Stimulated activated naive CD8-positive, alpha-beta T cell treated with anti-CD3 and anti-CD28 coated beads, Interleukin-15, amount 100 ng/mL, for 72 hours (primary cell): ENCODE data around the gene CPED1.
"Not testable (repeated sequence)": the region's sequence is repeated elsewhere in the genome, so short reads cannot be mapped to it uniquely, and the experiment has no call there.

Experiments used
- ATAC-seq: fragments of 150-1000 bp; cut with Tn5 transposase; 2 replicates; pipeline ENCODE4 v1.10.0; 2021; ENCODE audit warnings: mild to moderate bottlenecking, moderate library complexity
- DNase-seq, 2 donors: peaks; one replicate each; pipeline ENCODE4 v3.0.0; 2021 to 2022
- H3K27ac Mint-ChIP-seq, 2 donors: one replicate each; pipeline ENCODE4 v1.8.0; 2022; ENCODE audit warnings: mild to moderate bottlenecking in 2 of 2, mixed read lengths in 2 of 2, moderate library complexity in 2 of 2
- H3K27me3 Mint-ChIP-seq: one replicate; pipeline ENCODE4 v1.8.0; 2022; ENCODE audit warnings: mixed read lengths
- H3K4me1 Mint-ChIP-seq: one replicate; pipeline ENCODE4 v1.8.0; 2022; ENCODE audit warnings: mild to moderate bottlenecking, mixed read lengths
- H3K4me3 Mint-ChIP-seq, 2 donors: one replicate each; pipeline ENCODE4 v1.8.0; 2022; ENCODE audit warnings: mild to moderate bottlenecking in 2 of 2, mixed read lengths in 2 of 2, moderate library complexity in 1 of 2
- H3K9me3 Mint-ChIP-seq, 2 donors: one replicate each; pipeline ENCODE4 v1.8.0; 2022; ENCODE audit warnings: mixed read lengths in 2 of 2

Gene CPED1

DNA sequence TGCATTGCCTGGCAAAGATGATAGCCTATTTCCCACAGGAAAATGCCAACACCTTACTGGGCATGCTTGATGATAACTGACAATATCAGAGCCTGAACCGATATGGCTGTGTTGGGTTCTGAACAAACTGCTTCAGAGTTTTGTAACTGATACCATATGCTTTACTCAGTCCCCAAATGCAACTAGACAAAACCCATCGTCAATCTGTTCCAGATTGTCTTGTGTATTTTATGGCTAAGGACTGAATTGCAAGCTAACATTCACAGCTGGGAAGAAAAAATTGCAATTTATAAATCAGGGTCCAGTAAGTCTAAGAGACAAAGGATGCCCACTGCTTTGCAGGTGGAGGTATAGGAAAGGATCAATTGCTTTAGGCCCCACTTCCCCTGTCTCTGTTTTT, 223.5 kb downstream of the CPED1 start:
- H3K9me3 Mint-ChIP-seq = no peaks in the 10 kb centered on the region
- H3K4me3 Mint-ChIP-seq = no peak overlapping the region
- DNase-seq (no peak), ATAC-seq (no peak)
- no peak overlapping the region for H3K27ac Mint-ChIP-seq
- no peaks in the 10 kb centered on the region for H3K4me1 Mint-ChIP-seq
- no peaks in the 10 kb centered on the region for H3K27me3 Mint-ChIP-seq

DNA sequence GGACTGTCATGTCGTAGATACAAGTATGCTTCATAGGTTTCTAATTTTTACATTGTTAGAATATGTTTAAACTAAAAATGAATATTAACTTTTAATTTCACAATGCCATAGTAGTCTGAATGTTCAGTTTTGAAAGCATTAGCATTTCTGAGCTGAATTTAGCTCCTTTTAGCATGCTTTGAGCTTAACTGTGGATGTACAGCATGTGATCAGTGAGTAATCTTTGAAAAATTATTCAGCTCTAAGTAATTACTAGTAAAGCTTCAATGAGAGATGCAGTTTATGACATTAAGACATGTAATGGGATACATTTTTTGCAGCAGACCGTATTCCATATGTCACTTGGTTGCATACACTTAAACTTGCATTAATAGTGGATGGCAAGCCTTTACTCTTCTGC, 226.1 kb downstream of the CPED1 start:
- Mint-ChIP-seq H3K27ac (no peak overlapping the region), H3K4me3 (no peak overlapping the region), H3K27me3 (no peaks in the 10 kb centered on the region), H3K9me3 (no peaks in the 10 kb centered on the region), H3K4me1 (no peaks in the 10 kb centered on the region)
- ATAC-seq = no peak
- no peak for DNase-seq

DNA sequence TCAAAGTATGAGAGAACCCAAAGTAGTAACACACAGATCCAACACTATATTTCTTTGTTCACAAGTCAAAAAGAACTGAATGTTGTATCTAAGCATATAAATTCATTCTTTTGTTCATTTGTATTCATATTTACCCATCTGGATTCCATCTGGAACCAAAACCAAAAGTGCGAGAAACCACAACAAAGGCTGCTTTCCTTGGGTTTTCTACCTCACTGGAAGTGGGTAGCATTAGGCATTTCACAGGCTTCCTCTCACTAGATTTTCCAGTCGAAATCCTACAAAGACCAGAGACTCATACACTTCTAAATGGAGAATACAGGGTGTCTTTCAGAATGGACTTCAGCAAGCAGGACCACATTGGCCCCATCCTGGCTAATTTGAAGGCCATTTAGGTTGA, 230.5 kb downstream of the CPED1 start:
- Mint-ChIP-seq H3K4me1 (no peaks in the 10 kb centered on the region), H3K4me3 (no peak overlapping the region), H3K9me3 (peaks cover 1 to 4% of the 10 kb centered on the region in 2 donors), H3K27ac (no peak overlapping the region), H3K27me3 (peaks cover 8% of the 10 kb centered on the region)
- DNase-seq = no peak
- ATAC-seq = no peak

DNA sequence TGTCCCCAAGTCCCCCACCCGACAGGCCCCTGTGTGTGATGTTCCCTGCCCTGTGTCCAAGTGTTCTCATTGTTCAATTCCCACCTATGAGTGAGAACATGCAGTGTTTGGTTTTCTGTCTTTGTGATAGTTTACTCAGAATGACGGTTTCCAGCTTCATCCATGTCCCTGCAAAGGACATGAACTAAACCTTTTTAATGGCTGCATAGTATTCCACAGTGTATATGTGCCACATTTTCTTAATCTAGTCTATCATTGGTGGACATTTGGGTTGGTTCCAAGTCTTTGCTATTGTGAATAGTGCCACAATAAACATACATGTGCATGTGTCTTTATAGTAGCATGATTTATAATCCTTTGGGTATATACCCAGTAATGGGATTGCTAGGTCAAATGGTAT, 232.6 kb downstream of the CPED1 start:
- H3K4me1 Mint-ChIP-seq, H3K4me3 Mint-ChIP-seq: not testable (repeated sequence)

DNA sequence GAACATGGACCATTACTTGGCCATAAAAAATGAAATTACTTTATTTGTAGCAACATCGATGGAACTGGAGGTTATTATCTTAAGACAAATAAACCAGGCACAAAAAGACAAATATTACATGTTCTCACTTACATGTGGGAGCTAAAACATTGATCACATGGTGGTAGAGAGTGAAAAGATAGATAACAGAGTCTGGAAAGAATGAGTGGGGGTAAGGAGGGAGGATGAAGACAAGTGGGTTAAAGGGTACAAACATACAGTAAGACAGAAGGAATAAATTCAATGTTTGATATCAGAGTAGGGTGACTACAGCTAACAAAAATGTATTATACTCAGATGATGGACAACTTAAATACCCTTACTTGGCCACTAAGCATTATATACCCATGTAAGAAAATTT, 240.3 kb downstream of the CPED1 start:
- DNase-seq (no peak), ATAC-seq (no peak)
- Mint-ChIP-seq H3K9me3 (peaks cover 4 to 6% of the 10 kb centered on the region in 2 donors), H3K27ac (no peak overlapping the region), H3K4me1 (no peaks in the 10 kb centered on the region), H3K4me3 (no peak overlapping the region), H3K27me3 (peaks cover 21% of the 10 kb centered on the region)

More for the DNA sequence above, 232.6 kb downstream of the CPED1 start:
- H3K9me3 Mint-ChIP-seq, H3K27me3 Mint-ChIP-seq, DNase-seq, ATAC-seq, H3K27ac Mint-ChIP-seq: not testable (repeated sequence)

DNA sequence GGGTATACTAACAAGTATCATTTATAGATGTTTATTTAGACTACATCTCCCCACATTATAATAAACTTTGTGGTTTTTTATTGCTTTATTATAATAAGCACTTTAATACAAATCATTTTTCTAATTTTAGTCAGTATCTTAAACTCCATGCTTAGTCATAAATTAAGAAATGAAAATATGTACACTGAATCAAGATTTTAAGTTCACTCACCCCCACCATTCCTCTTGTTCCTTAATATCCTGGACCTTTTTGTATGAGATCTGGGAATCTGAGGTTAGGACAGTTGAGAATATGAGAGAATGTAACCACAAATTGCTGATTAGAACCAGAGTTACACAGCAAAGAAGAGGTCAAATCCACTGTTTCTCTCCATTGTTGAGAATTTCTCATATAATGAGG, 246.7 kb downstream of the CPED1 start:
- Mint-ChIP-seq H3K27ac (no peak overlapping the region), H3K4me1 (no peaks in the 10 kb centered on the region), H3K4me3 (no peak overlapping the region), H3K27me3 (peaks cover 15% of the 10 kb centered on the region), H3K9me3 (no peaks in the 10 kb centered on the region)
- no peak for ATAC-seq
- no peak for DNase-seq

DNA sequence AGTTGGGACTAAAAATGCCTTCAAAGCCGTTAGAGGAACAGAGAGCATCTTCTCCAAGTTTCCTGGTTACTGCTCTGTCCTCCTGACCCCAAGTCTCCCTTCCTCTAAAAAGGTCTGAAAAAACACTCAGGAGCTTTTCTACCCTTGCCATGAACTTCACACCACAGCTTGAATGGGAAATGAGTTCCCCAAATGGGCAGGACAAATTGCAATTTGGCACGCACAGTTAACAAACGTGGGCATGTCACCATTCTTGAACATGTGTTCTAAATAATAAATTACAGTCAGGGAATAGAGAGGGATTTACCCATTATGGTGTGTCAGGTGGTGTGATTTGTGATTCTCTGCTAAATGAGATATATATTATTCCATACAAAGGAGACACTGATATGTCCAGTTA, 249.1 kb downstream of the CPED1 start:
- H3K27ac Mint-ChIP-seq = no peak overlapping the region
- ATAC-seq (no peak), DNase-seq (no peak)
- no peaks in the 10 kb centered on the region for H3K9me3 Mint-ChIP-seq
- H3K4me1 Mint-ChIP-seq = no peaks in the 10 kb centered on the region
- no peak overlapping the region for H3K4me3 Mint-ChIP-seq
- H3K27me3 Mint-ChIP-seq = no peaks in the 10 kb centered on the region

DNA sequence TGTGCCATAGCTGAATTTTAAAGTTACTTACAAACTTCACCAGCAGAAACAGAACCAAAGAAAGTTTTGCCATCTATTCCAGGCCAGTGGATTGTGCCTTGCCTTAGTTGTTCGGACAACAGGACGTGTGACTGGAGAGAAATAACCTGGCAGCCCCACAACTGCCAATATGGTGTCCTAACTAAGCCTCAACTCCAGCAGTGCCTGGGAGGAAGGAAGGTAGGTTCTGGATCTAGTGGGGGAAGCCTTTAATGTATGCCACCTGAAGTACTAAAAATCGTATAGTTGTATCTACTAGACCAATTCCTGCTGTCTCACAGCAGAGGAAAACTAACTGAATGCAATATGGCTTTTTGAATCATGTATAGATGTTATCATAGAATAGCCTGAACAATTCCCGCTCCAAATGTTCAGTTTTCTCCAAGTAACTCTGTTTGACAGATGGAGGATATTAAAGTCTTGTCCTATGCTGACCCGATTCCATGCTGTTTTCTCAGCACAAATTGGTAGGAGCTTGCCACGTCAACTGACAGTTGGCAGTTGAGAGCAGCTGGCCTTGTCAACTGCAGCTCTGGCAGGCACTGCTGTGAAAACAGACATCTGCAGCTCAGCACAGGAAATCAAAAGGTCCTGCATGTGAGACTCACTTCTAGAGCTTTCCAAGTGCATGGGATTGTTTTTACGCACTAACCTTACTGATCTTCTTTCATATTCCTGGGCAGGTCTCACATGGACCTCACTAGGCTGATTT, 255.8 kb downstream of the CPED1 start:
- Mint-ChIP-seq H3K4me3 (no peak overlapping the region), H3K9me3 (peaks cover 9 to 32% of the 10 kb centered on the region in 2 donors), H3K27me3 (no peaks in the 10 kb centered on the region), H3K27ac (no peak overlapping the region), H3K4me1 (no peaks in the 10 kb centered on the region)
- ATAC-seq = no peak
- no peak for DNase-seq

DNA sequence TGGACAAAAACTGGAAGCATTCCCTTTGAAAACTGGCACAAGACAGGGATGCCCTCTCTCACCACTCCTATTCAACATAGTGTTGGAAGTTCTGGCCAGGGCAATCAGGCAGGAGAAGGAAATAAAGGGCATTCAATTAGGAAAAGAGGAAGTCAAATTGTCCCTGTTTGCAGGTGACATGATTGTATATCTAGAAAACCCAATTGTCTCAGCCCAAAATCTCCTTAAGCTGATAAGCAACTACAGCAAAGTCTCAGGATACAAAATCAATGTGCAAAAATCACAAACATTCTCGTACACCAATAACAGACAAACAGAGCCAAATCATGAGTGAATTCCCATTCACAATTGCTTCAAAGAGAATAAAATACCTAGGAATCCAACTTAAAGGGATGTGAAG, 262.9 kb downstream of the CPED1 start:
- not testable (repeated sequence) for H3K27ac Mint-ChIP-seq, DNase-seq, H3K4me1 Mint-ChIP-seq, ATAC-seq, H3K4me3 Mint-ChIP-seq
- H3K27me3 Mint-ChIP-seq = peaks cover 13% of the 10 kb centered on the region
- peaks cover 9 to 36% of the 10 kb centered on the region in 2 donors for H3K9me3 Mint-ChIP-seq

DNA sequence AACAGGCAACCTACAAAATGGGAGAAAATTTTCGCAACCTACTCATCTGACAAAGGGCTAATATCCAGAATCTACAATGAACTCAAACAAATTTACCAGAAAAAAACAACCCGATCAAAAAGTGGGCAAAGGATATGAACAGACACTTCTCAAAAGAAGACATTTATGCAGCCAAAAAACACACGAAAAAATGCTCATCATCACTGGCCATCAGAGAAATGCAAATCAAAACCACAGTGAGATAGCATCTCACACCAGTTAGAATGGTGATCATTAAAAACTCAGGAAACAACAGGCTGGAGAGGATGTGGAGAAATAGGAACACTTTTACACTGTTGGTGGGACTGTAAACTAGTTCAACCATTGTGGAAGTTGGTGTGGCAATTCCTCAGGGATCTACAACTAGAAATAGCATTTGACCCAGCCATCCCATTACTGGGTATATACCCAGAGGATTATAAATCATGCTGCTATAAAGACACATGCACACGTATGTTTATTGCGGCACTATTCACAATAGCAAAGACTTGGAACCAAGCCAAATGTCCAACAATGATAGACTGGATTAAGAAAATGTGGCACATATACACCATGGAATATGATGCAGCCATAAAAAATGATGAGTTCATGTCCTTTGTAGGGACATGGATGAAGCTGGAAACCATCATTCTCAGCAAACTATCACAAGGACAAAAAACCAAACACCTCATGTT, 264.2 kb downstream of the CPED1 start:
- H3K4me3 Mint-ChIP-seq, H3K27ac Mint-ChIP-seq, ATAC-seq, DNase-seq, H3K4me1 Mint-ChIP-seq: not testable (repeated sequence)
- peaks cover 13% of the 10 kb centered on the region for H3K27me3 Mint-ChIP-seq
- peaks cover 6 to 23% of the 10 kb centered on the region in 2 donors for H3K9me3 Mint-ChIP-seq

DNA sequence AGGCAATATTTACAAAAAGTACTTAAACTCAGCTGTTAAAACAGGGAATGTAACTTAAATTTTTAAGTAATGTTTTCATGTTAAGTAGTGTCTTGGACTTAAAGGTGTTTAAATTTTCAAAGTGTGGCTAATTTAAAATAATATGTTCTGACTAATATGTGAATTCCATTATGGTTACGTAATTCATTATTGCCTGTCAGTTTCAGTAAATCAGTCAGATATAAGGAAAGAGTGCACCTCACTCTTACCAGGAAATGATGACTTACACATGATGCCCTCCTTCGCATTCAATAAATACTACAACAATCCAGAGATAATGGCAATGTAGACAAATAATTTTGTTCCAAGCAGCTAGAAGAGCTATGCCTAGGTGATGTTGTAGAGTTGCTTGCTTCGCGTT, 271.3 kb downstream of the CPED1 start:
- Mint-ChIP-seq H3K27me3 (peaks cover 10% of the 10 kb centered on the region), H3K9me3 (no peaks in the 10 kb centered on the region), H3K4me1 (no peaks in the 10 kb centered on the region), H3K27ac (no peak overlapping the region), H3K4me3 (no peak overlapping the region)
- ATAC-seq (no peak), DNase-seq (no peak)

DNA sequence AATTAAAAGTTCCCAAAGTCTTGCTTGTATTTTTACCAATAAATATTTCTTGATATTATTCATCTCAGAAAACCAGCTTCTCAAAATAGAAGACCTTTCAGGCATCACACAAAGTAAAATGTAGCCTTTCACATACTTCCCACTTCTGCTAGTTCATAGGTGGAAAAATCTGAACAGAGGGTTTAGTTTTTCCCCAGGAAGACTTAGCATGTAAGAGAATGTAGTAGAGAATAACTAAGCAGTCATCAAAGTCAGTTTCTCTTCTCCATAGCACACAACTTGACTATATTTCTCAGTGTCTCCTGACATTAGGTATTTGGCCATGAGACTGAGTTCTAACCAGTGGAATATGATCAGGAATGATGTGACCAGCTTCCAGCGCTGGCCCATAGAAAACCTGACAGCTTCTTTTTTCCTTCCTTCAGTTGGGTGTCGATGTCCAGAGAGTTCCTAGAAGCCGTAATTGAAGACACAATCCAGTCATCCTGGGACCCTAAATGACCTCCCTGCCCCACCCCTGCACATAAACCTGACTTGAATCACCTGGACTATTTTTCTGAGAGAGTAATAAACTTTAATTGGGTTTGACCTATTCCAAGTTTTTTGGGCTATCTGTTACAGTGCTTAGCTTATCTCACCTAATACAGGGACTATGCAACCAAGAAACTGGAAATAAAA, 272.8 kb downstream of the CPED1 start:
- no peaks in the 10 kb centered on the region for H3K9me3 Mint-ChIP-seq
- DNase-seq (no peak), ATAC-seq (no peak)
- no peak overlapping the region for H3K4me3 Mint-ChIP-seq
- no peaks in the 10 kb centered on the region for H3K4me1 Mint-ChIP-seq
- peaks cover 20% of the 10 kb centered on the region for H3K27me3 Mint-ChIP-seq
- no peak overlapping the region for H3K27ac Mint-ChIP-seq

DNA sequence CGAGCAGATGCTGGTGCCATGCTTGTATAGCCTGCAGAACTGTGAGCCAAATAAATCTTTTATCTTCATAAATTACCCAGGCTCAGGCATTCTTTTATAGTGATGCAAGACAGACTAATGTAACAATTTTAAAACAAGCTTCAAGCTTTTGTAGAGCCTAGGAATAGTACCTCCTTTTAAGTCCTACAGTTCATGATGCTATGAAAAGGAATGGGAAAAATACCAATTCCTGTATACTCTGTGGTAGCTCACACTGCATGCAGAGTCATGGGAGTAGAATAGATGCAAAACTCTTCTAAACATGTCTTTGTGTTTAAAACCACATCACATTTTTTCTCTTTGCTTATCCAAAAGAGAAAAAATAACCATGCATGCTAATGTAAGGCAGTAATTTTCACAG, 273.7 kb downstream of the CPED1 start:
- DNase-seq (no peak), ATAC-seq (no peak)
- Mint-ChIP-seq H3K4me1 (no peaks in the 10 kb centered on the region), H3K27me3 (peaks cover 20% of the 10 kb centered on the region), H3K9me3 (no peaks in the 10 kb centered on the region), H3K4me3 (no peak overlapping the region), H3K27ac (no peak overlapping the region)

DNA sequence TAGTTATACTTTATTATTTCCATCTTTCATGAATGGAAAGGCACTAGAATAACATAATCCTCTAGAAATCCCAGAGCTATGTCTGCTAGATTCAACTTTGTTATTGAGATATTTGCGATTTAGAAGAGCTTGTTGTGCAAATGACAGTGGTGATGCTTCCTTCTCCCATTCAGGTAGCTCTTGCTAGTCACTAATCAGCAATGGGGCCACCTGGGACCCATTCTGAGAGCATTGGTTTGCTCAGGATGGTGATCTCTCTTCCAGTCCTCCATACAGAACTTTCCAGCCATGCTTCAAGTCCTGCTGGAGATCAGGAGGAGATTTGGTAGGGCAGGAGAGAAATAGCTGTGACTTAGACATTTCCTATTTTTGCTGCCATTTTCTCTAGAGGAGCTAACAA, 274.5 kb downstream of the CPED1 start:
- Mint-ChIP-seq H3K4me1 (no peaks in the 10 kb centered on the region), H3K27me3 (peaks cover 20% of the 10 kb centered on the region), H3K27ac (no peak overlapping the region), H3K4me3 (no peak overlapping the region), H3K9me3 (no peaks in the 10 kb centered on the region)
- ATAC-seq (no peak), DNase-seq (no peak)

DNA sequence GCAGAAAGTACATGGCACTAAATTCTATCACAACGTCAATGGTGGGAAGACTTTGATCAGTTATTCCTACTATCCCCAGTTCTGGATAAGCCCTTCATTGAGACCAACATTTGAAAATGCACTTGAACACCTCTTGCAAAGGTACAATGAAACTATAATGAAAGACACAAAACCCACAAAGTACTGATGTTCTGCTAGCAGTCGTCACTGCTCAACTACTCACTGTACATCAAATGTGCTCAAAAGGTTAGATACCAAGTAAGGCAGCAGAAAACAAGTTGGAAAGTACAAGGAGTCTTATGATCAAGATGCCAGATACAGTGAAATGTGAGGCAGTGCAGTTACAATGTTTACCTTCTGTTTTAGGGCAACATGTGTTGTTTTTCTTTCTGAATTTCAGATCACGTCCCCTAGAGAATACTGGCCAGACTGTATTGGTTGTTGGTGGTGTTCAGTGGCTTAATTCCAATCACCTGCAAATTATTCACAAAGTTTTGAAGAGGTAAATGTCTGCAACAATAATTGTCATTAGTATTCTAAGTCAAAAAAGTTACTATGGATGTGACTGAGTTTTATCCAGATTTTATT, 277.9 kb downstream of the CPED1 start:
- Mint-ChIP-seq H3K27me3 (peaks cover 26% of the 10 kb centered on the region), H3K4me1 (no peaks in the 10 kb centered on the region), H3K9me3 (no peaks in the 10 kb centered on the region), H3K27ac (no peak overlapping the region), H3K4me3 (no peak overlapping the region)
- no peak for DNase-seq
- no peak for ATAC-seq

DNA sequence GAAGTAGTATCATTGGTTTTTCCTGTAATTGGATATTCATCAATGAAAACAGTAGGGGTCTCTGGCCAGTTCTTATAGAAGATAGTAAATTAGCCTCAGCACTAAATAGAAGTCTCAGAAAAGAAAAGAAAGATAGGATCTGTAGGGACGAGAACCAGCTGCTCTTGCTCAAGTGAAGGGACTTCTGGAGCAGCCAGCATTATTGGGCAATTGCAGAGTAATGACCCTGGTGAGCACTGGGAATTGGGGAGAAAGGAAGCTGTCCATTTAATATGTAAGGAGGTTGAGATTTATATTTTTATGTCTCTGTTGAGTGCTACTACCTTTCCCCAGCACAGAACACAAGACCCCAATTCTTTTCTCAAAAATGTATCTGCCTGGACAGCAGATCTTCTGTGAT, 279.1 kb downstream of the CPED1 start:
- Mint-ChIP-seq H3K4me3 (no peak overlapping the region), H3K27me3 (peaks cover 22% of the 10 kb centered on the region), H3K27ac (no peak overlapping the region), H3K9me3 (no peaks in the 10 kb centered on the region), H3K4me1 (peaks cover 9% of the 10 kb centered on the region)
- ATAC-seq (no peak), DNase-seq (no peak)
